AML-193 (cell line): Measurements from ENCODE around the gene CDPF1.

Source experiments
- DNase-seq, 2 experiments: peaks; one replicate each; lab custom pipeline; 2025; lab: John Stamatoyannopoulos, UW

CDPF1 gene

DNA sequence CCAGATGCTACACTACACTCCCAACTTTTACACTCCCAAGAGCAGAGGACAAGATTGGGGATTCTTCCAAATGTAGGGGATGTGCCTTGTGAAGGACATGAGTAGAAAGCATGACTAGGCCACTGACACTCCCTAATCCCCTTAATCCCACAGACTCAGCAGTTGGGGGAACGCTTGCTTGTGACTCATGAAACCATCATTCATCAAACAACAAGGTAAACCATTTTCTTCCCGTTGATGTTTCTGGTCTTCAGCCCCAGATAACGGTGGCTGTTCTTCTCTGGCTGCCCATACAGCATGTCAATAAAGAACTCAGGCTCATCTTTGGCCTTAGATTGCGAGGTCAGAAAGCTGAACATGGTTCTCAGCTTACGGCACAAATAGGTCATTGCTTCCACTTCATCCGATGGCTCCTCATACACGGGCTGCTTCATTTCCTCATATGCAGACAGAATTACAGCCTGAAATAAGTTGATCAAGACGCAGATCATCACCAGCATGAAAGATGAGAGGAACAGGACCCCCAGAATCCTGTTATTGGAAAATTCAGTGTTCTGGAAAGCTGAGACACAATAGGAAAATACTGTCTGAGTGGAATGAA is 6.4 kb upstream of the CDPF1 start:
- DNase-seq = no peak

DNA sequence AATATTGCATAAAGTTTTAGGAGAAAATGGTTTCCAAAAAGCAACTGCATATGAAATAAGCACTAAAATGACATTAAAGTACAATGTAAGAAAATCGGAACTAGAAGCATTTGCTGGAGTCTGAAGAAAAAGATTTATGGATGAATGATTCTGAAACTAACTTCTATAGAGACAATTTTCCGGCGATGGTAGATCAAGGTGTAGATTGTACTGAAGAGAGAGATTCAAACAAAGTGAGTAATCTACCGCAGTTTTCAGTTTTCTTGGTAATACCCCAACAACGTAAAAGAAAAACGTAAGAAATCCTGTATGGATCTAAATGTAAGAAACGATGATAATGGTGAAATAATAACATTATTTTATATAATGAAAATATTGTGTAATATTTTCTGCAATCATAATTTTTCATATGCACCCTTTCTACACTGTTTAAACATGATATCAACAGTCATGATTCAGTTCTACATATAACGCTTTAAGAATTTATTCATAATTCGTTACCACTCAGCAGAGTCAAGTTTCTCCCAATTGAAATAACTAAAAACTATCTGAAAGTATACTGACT is 1.8 kb upstream of the CDPF1 start:
- no peak for DNase-seq

DNA sequence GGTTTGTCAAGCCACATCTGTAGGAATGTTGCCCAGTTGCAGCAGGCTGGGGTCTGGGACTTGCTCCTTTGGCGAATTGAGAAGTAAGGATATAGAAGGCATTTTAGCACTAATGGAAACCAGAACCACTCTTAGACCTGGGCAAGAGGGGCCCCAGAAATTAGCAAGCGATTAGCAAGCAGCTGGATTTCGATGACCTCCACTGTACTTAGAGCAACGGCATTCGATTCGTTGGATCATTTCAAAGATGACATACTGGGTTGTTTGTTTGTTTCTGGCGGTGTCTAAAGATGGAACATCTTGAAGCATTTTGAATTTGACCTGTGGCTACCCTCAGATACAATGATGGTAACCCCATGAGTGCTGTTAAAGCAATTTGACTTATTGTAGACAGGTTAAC is 1.2 kb upstream of the CDPF1 start:
- DNase-seq = no peak

DNA sequence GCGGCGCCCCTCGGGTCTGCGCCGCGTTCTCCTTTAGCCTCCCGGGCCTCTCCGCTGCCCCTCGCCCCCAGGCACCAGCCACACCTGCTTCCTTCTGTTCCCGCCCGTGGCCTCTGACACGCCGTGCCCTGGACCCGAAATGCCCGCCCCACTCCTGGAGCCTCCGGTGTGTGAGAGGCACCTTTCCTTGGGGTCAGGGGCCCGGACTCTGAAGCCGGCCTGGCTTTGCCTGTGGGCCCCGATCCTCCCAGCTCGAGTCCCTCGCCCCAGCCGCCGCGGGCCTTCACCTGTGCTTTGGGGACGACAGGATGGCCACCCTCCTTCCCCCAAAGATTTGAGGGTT is 661 bp upstream of the CDPF1 start:
- no peak for DNase-seq

DNA sequence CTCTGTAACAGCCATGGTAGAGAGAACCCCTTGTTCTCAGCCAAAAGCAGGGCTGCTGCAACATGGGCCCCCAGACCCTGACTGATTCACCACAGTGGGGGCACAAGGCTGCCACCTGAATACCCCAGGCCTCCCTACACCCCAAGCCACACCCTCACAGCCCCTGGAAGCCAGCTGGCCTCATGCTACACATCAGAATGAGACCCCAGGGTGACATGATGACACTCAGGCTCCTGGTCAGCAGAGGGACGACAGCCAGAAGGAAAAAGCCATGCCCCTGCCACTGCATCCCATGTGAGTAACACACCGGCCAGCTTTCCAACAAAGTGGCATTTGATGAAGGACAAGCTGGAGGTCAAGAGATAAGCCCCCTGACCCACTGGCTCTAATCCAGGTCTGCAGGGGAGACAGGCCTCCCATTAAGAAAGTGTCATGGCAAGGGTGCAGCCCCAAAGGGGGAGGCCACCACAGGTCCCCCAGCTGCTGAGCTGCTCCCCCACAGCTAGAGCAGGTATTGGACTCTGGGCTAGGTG is 2.6 kb downstream of the CDPF1 start:
- no peak for DNase-seq

DNA sequence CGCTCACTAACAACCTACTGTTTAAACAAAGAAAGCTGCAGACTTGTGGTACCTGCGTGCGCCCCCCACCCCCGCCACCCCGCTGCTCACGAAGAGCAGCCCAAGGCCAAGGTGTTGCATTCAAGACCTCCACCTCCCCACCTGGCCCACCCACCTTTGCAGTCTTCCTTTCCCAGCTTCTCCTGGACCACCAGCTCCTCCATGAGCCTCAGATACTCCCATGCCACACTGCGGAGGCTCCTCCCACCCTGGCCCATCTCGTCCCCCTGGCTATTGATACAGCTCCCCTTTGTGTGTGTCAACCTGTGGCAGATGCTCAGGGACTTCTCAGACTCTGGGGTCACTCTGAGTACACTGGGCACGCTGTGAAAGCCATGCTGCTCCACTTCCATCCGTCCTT is 3.9 kb downstream of the CDPF1 start:
- DNase-seq = no peak

DNA sequence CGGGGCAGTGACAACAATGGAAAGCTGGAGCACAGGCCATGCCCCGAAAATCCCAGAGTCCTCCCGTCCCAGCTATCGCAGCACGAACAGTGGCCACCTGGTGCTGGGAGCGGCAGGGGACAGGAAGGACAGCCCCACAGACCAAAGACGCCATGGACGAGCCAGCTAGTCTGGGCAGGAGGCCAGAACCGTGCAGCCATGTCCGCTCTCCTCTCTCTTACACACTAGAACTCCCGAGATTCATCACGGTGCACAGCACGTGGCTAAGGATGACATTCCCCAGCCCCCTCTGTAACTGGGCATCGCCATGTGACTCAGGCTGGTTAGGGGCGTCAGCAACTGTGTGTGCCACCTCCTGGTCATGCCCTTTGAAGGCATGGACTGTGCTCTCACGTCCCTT is 4.6 kb downstream of the CDPF1 start:
- DNase-seq = no peak

DNA sequence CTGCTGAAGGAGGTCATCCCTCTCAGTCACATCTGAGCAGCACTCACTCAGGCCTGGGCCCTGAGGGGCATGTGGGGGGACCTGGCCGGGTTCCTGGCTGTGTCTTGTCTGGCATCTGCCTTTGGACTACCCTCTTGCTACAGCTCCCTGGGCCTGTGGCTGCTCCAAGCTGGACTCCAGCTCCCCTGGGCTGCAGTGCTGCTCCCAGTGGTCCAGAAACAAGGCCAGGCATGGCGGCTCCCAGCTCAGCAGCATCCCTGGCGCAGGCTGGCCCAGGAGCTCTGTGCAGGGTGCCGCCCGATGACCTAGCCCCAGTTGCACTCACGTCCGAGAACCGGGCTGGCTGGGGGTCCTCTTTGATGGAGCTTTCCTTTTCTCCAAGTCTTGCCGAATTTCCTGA is 5.3 kb downstream of the CDPF1 start:
- no peak for DNase-seq

DNA sequence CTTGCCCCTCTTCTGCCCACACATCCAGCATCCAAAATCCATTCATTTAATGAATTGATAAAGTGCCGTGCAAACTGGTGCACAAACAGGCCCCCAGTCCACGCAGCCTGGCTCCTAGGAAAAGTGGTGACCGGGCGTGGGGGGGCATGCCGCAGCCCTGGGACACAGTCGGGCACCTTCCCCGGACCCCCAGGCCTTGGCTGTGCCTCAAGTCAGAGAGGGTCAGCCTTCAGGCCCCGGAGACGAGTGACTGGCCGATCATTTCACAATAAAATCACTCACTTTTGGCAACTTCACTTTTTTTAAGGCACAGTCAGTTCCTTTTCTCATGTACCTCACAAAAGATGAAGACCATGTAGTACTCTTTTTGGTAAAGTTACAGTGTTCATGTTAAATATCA is 8.0 kb downstream of the CDPF1 start:
- DNase-seq = no peak

DNA sequence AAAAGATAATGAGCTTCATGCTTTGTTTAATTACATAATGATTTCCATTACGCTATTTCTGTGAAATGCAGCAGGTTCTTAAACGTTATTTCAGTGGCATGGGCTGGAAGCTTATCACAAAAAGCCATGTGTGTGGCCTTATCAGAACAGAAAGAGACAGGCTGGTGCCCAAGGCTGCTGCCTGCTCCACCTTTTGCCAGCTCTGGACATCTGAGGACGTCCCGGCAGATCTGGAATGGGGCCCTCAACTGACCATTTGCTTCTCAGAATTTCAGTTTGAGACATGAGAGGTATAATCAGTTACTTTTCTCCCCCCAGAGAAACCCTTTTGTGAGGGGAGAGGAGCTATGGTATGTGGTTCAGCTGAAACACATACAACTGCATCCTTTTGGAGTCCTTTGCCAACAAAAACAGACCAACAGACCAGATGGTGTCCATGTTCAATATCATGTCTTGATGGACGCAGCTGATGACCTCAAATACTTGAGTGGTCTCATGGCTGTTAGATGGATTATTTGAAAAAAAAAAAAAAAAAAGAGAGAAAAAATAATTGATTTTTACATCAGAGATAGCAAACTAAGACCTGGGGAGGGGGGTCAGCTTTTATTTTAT is 8.6 kb downstream of the CDPF1 start:
- no peak for DNase-seq

DNA sequence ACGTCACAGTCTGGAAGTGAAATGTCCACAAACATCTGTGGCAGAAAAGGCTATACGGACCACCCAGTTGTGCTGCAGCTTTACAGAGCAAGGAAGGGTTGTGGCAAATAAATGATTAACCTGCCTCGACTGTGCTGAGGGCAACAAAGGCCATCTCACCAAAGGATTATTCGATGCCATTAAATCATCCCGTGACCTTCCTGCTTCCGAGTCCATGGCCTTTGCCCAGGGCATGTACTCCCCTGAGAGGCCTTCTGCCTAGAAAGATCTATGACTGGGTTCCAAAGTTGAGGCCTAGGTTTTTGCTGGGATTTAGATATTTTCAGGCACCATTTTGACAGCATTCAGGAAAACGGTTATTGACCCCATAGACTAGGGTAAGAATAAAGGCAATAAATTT is 9.2 kb downstream of the CDPF1 start:
- no peak for DNase-seq

DNA sequence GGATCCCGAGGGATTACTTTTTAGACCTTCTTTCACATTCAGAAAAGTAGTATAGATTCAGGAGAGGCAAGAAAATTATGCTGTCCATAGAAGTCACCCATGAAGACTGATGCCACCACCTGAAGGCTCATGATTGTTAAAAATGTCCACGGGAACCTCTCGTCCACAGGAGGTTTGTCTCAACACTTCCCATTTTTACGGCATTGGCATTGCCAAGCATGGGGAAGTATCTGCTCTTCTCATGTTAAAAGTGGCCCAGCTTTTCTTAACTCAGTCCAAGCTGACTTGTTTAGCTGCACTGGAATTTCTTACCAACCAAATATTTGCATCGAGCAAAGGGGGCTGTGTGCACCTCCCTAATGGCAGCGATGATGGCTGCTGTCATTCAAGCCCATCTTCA is 9.6 kb downstream of the CDPF1 start:
- no peak for DNase-seq

DNA sequence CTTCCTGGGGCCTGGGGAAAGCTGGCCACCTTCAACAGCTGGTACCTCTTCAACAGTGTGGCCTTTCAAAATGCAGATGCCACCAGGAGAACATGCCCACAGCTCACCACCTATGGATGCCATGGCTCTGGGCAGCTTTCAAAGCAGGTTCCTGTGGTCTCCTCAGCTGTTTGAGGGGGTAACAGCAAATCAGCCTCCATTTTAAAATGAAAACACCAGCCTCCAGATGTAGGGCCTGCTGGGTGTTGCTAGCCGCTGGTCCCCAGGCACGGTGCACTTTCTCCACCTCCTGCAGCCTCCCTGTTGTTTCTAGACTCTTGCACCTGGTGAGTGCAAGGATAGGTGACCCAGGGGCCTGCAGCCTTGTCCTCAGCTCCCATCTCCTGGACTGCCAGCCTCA is 10.0 kb downstream of the CDPF1 start:
- DNase-seq = no peak

DNA sequence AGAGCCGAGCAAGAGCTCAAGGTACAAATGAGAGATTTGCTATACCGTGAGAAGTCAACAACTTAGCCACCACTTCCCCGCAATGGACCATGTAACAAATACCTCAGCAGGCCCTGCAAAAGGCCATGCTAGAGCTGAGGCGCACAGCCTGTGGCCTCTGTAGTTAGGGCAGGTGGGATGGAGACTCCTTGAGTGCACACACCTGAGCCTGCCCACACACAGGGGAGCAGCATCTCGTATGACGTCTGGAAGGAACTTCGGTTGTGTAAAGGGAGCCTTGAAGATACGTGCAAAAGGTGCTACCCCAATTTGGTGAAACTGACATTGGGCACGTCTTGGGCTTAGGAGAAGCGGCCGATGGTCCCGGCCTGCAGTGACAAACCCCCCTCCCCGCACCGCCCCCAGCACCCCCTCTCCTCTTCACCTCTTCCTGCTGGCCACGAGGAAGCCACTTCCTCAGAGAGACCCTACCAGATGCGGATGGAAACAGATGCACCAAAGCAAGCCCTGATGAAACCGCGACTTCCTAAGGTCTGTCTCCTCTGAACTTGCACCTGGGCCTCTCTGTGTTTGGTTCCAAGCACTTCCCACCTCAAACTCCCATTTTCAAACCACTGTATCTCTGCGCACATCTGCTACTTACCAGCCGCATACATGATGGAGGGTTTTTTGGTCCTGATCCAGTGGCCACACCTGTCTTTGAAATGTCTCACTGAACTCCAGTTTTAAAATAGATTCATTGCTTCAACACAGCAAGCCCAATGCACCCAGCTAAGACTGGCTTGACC is 10.6 kb downstream of the CDPF1 start:
- no peak for DNase-seq

DNA sequence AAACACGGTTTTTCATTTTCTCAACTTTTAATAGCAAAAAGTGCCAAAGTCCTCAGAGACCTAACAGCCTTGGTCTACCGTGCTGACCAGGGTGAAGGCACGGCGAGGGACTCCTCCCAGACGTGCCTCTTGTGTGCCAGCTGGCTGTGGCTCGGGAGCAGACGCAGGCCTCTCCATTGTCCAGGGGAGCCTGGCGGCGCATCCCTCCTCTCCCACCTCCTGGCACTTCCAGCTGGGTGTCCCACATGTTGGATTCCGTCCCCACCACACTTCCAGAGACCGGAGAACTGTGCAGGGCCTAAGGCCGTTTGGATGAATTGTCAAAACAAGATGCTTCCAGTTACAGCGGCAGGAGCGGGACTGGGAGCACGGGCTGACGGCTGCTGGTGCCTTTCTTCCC is 11.6 kb downstream of the CDPF1 start:
- DNase-seq = no peak

DNA sequence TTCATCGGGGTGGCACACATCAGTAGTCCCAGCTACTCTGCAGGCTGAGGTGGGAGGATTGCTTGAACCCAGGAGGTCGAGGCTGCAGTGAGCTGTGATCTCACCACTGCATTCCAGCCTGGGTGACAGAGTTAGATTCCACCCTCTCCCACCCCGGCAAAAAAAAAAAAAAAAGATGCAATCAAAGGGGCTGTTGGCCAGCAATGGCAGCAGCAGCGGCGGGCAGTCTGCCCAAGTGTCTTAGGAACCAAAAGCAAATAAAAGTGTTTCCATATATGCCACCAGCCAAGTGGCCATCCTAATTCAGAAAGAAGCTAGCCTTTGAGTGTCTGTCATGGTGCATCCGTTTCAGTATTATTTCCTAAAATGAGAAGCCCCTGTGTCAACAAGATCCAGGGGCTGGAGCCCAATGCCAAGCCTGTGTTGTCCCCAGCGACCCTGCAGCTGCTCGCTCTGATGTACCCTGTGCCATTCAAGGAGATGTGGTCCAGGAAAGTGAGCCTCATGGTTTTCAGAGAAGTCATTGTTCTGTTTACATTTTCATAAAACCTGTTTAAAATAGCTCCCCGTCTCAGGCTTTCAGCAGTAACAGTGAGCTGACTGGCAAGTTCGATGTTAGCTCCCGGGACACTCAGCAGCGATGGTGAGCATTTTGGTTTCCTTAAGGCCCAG is 12.5 kb downstream of the CDPF1 start:
- no peak for DNase-seq

DNA sequence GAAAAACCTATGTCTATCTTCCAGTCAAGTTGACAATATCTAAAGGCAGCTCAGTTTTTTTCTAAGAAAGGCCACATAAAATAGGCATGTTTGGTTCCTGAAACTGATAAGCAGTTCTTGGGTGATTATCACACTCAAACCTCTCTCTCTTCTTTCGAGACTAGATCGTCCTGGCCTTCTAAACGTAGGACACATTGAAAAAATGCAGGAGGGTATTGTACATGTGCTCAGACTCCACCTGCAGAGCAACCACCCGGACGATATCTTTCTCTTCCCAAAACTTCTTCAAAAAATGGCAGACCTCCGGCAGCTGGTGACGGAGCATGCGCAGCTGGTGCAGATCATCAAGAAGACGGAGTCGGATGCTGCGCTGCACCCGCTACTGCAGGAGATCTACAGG is 15.1 kb downstream of the CDPF1 start:
- DNase-seq = no peak

DNA sequence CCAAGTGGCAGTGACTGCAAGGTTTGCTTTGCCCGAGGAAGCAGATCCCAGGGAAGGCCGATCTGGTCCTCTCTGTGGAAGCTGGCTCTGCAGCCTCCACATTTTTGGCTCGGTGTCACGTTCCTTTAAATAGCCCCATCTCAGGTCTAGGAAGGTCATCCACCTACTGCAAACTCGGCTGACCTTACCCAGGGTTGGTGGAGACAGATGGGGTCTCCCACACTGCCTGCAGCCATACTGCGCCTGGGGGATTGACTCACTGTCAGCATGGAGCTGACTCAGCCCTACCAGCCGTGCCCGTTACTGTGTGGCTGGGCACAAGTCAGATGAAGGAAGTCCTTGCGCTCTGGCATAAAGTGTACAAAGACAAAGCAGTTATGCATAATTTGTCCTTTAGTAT is 16.9 kb downstream of the CDPF1 start:
- DNase-seq = no peak

DNA sequence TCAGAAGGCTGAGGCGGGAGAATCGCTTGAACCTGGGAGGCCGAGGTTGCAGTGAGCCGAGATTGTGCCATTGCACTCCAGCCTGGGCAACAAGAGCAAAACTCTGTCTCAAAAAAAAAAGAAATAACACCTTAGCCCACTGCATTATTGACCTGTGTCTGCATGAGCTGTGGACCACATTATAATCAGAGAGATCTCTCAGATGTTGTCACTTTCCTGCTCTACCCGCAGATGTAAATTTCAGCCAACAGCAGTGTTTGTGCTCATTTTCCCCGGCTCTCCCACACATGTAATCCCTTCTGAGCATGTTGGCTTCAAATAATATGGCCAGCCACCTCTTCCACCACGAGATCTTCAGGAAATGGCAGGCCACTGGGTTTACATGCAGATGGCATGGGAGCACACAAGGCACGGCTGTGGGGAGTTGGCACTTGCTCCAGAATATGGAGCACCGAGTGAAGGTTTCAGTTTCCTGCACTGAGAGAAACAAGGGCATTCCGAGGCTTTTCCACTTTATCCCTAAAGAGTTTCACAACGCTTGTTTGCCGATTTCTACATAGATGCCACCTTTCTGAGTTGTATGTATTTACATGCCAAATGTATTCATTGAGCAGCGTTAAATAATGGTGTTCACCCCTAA is 19.7 kb downstream of the CDPF1 start:
- DNase-seq = no peak

DNA sequence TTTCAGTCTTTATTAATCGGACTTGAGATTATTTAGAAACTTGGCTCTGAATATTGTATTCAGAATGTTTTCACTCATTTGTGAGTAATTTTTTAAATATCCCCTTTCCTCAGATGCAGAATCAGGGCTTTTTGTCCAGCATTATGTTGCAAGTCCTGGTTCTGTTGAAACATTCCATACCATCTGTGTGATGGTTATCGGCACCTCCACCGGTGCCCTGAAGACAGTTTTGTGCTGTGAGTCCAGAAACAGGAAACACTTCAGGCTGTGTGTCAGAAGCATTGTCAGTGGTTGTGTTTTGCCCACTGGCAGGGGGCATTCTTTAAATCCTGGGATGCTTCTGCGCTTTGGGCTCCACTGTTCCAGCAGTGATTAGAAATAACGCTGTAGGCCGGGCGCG is 20.4 kb downstream of the CDPF1 start:
- DNase-seq = no peak

DNA sequence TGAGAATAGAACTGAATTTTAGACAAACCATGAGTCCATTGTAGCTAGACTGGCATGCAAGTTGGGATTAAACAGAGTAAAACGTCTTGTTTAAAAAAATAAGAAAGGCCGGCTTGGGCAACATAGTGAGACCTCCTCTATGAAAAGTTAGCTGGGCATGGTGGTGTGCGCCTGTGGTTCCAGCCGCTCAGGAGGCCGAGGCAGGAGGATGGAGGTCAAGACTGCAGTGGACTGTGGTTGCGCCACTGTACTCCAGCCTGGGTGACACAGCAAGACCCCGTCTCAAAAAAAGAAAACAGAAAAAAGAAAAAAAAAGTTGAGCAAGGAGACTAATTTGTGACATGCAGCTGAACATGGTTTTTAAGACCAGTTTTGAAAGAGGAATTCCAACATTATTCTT is 23.5 kb downstream of the CDPF1 start:
- no peak for DNase-seq

DNA sequence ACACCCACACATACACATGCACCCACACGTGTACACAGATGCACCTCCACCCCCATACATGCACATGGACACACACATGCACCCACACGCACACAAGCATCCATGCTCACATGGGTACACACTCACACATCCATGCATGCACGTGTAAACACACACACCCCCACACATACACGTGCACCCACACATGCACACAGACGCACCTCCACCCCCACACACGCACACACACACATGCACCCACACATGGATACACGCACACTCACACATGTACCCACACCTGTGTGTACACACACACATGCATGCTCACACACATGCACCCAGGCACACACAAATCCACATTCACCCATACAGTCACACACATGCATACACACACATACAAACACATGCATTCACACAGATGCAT is 24.5 kb downstream of the CDPF1 start:
- DNase-seq = no peak
